Measurements from ENCODE around the gene NCK2. TPM values are rescaled to one million over a fixed set of nuclear protein-coding genes. Genes with fewer than 3 reads are reported as not detected.

Gene NCK2
- total RNA-seq, 1 experiment from 2014 or later: 21.6 TPM

GRCh38 chr2:105881286-105882136 lies 136.8 kb downstream of the NCK2 start:
- no peak overlapping the region for H3K27ac ChIP-seq (ENCODE audit: low read depth, low read length, poor library complexity, severe bottlenecking)
- CTCF ChIA-PET: no interaction called here

GRCh38 chr2:105882341-105882740 lies 137.6 kb downstream of the NCK2 start:
- H3K4me1 ChIP-seq (ENCODE audit: insufficient read depth, low read length, poor library complexity, severe bottlenecking): no peaks in the 10 kb centered on the region
- intact Hi-C loops (cut with micrococcal nuclease; ENCODE audit: unreplicated experiment): no loop called here
- no peak overlapping the region for H3K4me3 ChIP-seq (ENCODE audit: low read depth, low read length, poor library complexity, severe bottlenecking)
- BruUV-seq (replicated peaks): no TSS peak
- no peak overlapping the region for H3K27ac ChIP-seq (ENCODE audit: low read depth, low read length, poor library complexity, severe bottlenecking)
- POLR2A ChIA-PET (ENCODE audit: low non-redundant PET): no interaction called here
- no peaks in the 10 kb centered on the region for H3K36me3 ChIP-seq (ENCODE audit: insufficient read depth, low read length, poor library complexity, severe bottlenecking)
- no peak for DNase-seq (ENCODE audit: low spot score)
- no peak for TF ChIP-seq EZH2 (IDR thresholded peaks at IDR 0.05; ENCODE audit: borderline replicate concordance, low read depth, low read length, poor library complexity, severe bottlenecking)
- TF ChIP-seq CTCF (conservative IDR thresholded peaks at IDR 0.05; ENCODE audit: low read depth, low read length): no peak
- CTCF ChIA-PET: no interaction called here
- H3K9me3 ChIP-seq (ENCODE audit: low read depth, low read length, poor library complexity, severe bottlenecking): no peaks in the 10 kb centered on the region
- no peaks in the 10 kb centered on the region for H3K27me3 ChIP-seq (replicated peaks; ENCODE audit: insufficient read depth, low read depth, low read length, poor library complexity)

More at GRCh38 chr2:105881286-105882136, 136.8 kb downstream of the NCK2 start:
- Histone ChIP-seq H3K4me3 (ENCODE audit: low read depth, low read length, poor library complexity, severe bottlenecking) (no peak overlapping the region), H3K27me3 (replicated peaks; ENCODE audit: insufficient read depth, low read depth, low read length, poor library complexity) (no peaks in the 10 kb centered on the region), H3K9me3 (ENCODE audit: low read depth, low read length, poor library complexity, severe bottlenecking) (no peaks in the 10 kb centered on the region), H3K4me1 (ENCODE audit: insufficient read depth, low read length, poor library complexity, severe bottlenecking) (no peaks in the 10 kb centered on the region), H3K36me3 (ENCODE audit: insufficient read depth, low read length, poor library complexity, severe bottlenecking) (no peaks in the 10 kb centered on the region)
- TF ChIP-seq EZH2 (IDR thresholded peaks at IDR 0.05; ENCODE audit: borderline replicate concordance, low read depth, low read length, poor library complexity, severe bottlenecking) (no peak), CTCF (conservative IDR thresholded peaks at IDR 0.05; ENCODE audit: low read depth, low read length) (no peak)
- no peak for DNase-seq (ENCODE audit: low spot score)
- BruUV-seq (replicated peaks): no TSS peak
- POLR2A ChIA-PET (ENCODE audit: low non-redundant PET): no interaction called here
- intact Hi-C loops (cut with micrococcal nuclease; ENCODE audit: unreplicated experiment): no loop called here

DNA sequence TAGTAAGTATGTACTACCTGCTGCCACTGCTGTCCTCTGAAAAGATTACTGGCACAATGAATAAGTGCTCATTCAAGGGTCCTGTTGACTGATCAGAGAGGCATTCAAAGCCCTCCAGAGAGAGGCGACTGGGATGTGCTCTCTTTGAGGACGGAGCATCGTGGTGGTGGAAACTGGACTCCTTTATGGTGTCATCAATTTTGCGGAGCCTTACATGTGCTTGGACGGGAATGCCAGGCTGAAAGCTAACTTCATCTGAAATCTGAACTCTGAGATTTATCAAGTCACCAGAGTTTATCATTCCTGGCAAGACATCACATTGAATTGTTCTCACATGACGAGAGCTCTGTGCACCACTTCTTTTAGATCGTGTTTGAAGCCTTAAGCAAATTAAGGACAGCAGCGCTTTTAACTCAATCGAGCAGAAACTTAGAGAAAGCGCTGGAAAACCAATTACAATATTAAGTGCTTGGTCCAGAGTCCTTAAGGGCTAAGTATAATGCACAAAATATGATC lies 138.3 kb downstream of the NCK2 start:
- ChIA-PET CTCF (no interaction called here), POLR2A (ENCODE audit: low non-redundant PET) (no interaction called here)
- Histone ChIP-seq H3K27me3 (replicated peaks; ENCODE audit: insufficient read depth, low read depth, low read length, poor library complexity) (no peaks in the 10 kb centered on the region), H3K4me1 (ENCODE audit: insufficient read depth, low read length, poor library complexity, severe bottlenecking) (no peaks in the 10 kb centered on the region), H3K9me3 (ENCODE audit: low read depth, low read length, poor library complexity, severe bottlenecking) (no peaks in the 10 kb centered on the region), H3K4me3 (ENCODE audit: low read depth, low read length, poor library complexity, severe bottlenecking) (no peak overlapping the region), H3K27ac (ENCODE audit: low read depth, low read length, poor library complexity, severe bottlenecking) (no peak overlapping the region), H3K36me3 (ENCODE audit: insufficient read depth, low read length, poor library complexity, severe bottlenecking) (no peaks in the 10 kb centered on the region)
- no TSS peak for BruUV-seq (replicated peaks)
- intact Hi-C loops (cut with micrococcal nuclease; ENCODE audit: unreplicated experiment): no loop called here
- no peak for DNase-seq (ENCODE audit: low spot score)
- TF ChIP-seq EZH2 (IDR thresholded peaks at IDR 0.05; ENCODE audit: borderline replicate concordance, low read depth, low read length, poor library complexity, severe bottlenecking): no peak
- TF ChIP-seq CTCF (conservative IDR thresholded peaks at IDR 0.05; ENCODE audit: low read depth, low read length): no peak

All from A673 (cell line).